CD4-positive, alpha-beta T cell (primary cell): ENCODE results near the gene IL17B. TPM values are rescaled to one million over a fixed set of nuclear protein-coding genes. Genes with fewer than 3 reads are reported as not detected.

Experiments used
- ATAC-seq: fragments of 200-7000 bp; cut with Tn5 transposase; one replicate; pipeline ENCODE4 v1.10.0; 2022; ENCODE audit warnings: mild to moderate bottlenecking; ENCODE audit not compliant: poor library complexity
- CTCF ChIA-PET: fragments of 350-600 bp; sonication (Branson Sonifier 250); formaldehyde crosslinking; loops from one replicate; lab custom pipeline; 2021; ENCODE audit warnings: antibody characterized with exemption, inconsistent platforms; lab: Charles Lee
- POLR2A ChIA-PET: fragments of 350-600 bp; sonication (Branson Sonifier 250); formaldehyde crosslinking; loops from one replicate; lab custom pipeline; 2021; ENCODE audit warnings: antibody characterized with exemption, inconsistent platforms; lab: Charles Lee
- DNase-seq, 14 experiments: peaks; one replicate each; pipeline ENCODE4 v3.0.0-alpha.2; 2013 to 2020; ENCODE audit warnings: mixed read lengths in 2 of 14
- H3K27ac ChIP-seq, 2 donors: one replicate each; pipeline versions ENCODE4 v1.5.1 to v1.7.0; 2013; ENCODE audit warnings: low read length in 2 of 2, low read depth in 1 of 2, mild to moderate bottlenecking in 1 of 2
- H3K27me3 ChIP-seq, 2 experiments: 1 replicate in 1 of 2; 2 replicates in 1 of 2; pipeline versions ENCODE4 v1.6.1 to v1.7.0; 2013; ENCODE audit warnings: low read length in 2 of 2, control low read depth in 1 of 2, mild to moderate bottlenecking in 1 of 2, moderate library complexity in 1 of 2; ENCODE audit not compliant: insufficient read depth in 2 of 2, control insufficient read depth in 1 of 2
- H3K36me3 ChIP-seq: one replicate; pipeline ENCODE4 v1.6.1; 2013; ENCODE audit warnings: low read length, control low read depth; ENCODE audit not compliant: insufficient read depth
- H3K4me1 ChIP-seq: one replicate; pipeline ENCODE4 v1.6.1; 2013; ENCODE audit warnings: low read length, control low read depth; ENCODE audit not compliant: insufficient read depth
- H3K4me3 ChIP-seq: one replicate; pipeline ENCODE4 v1.5.1; 2013; ENCODE audit warnings: mild to moderate bottlenecking, low read length, moderate library complexity
- H3K9me3 ChIP-seq, 2 experiments: 1 replicate in 1 of 2; 2 replicates in 1 of 2; pipeline versions ENCODE4 v1.6.1 to v1.7.0; 2013; ENCODE audit warnings: low read length in 2 of 2, mild to moderate bottlenecking in 2 of 2, control low read depth in 1 of 2, moderate library complexity in 1 of 2; ENCODE audit not compliant: control insufficient read depth in 1 of 2, insufficient read depth in 1 of 2
- H3K27ac Mint-ChIP-seq: one replicate; pipeline ENCODE4 v1.8.0; 2020; ENCODE audit warnings: mixed read lengths
- H3K27me3 Mint-ChIP-seq: one replicate; pipeline ENCODE4 v1.8.0; 2021; ENCODE audit warnings: mixed read lengths
- H3K36me3 Mint-ChIP-seq: one replicate; pipeline ENCODE4 v1.8.0; 2021; ENCODE audit warnings: low read depth, mixed read lengths
- H3K4me1 Mint-ChIP-seq: one replicate; pipeline ENCODE4 v1.8.0; 2021; ENCODE audit warnings: low read depth, mixed read lengths
- H3K4me3 Mint-ChIP-seq: one replicate; pipeline ENCODE4 v1.8.0; 2020; ENCODE audit warnings: mild to moderate bottlenecking, mixed read lengths
- H3K9me3 Mint-ChIP-seq: one replicate; pipeline ENCODE4 v1.8.0; 2020; ENCODE audit warnings: mixed read lengths
- intact Hi-C, 2 experiments: fragments of 100-400 bp; cut with DNase I in 1 of 2; cut with micrococcal nuclease in 1 of 2; formaldehyde crosslinking; loops; one replicate each; pipeline versions ENCODE4 v1.15.1 to v1.9.0; 2023 to 2025; cut with DNase I, micrococcal nuclease
- total RNA-seq, 174 experiments: library from RNA in 2 of 174; stranded (reverse) in 2 of 174; gene quantifications; one replicate each; pipeline ENCODE4 v1.2.3 and lab custom pipeline; 2021 to 2026
- TF ChIP-seq, protein P1 (sequence below): fragments of 200-600 bp; IDR thresholded peaks from one replicate; pipeline ENCODE4 v1.8.0; 2022; ENCODE audit warnings: antibody characterized with exemption, mild to moderate bottlenecking

The IL17B gene
- total RNA-seq, 2 experiments from 2014 or later: not detected

DNA sequence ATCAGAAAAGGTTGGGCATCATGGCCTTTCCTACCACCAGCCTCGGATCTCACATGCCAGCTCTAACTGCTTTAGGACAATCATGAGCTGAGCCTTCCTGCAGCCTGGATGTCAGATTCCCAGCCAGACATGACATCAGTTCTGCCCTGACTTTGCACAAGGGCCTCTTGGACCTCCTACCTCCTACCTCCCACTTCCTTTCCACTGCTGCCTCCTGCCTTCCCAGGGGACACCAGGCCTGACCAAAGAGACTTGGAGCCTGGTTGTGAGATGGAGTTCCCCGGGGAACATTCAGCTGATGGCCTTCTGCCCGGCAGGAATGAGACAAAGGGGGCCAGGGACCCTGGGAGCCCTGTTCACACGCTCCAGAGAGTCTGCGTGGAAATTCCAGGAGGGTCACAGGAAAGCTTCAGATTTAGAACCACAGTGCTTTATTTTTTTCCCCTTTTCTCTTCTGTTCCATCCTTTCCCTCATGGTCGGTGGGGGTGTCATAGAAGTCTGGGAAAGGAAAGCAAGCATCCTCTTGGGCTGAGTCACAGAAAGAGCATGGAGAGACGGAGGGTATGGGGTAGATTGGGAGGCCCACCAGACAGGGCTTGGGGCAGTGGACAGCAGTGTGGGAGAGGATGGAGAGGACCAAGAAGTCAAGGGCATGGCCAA, 35.4 kb upstream of the IL17B start:
- no peak overlapping the region for H3K27ac Mint-ChIP-seq
- no peak overlapping the region for H3K27ac ChIP-seq
- no peak for ATAC-seq
- H3K4me3 ChIP-seq: no peak overlapping the region
- H3K27me3 Mint-ChIP-seq: no peaks in the 10 kb centered on the region
- no peaks in the 10 kb centered on the region for H3K36me3 Mint-ChIP-seq
- no peaks in the 10 kb centered on the region for H3K4me1 Mint-ChIP-seq
- TF ChIP-seq, protein P1, sequence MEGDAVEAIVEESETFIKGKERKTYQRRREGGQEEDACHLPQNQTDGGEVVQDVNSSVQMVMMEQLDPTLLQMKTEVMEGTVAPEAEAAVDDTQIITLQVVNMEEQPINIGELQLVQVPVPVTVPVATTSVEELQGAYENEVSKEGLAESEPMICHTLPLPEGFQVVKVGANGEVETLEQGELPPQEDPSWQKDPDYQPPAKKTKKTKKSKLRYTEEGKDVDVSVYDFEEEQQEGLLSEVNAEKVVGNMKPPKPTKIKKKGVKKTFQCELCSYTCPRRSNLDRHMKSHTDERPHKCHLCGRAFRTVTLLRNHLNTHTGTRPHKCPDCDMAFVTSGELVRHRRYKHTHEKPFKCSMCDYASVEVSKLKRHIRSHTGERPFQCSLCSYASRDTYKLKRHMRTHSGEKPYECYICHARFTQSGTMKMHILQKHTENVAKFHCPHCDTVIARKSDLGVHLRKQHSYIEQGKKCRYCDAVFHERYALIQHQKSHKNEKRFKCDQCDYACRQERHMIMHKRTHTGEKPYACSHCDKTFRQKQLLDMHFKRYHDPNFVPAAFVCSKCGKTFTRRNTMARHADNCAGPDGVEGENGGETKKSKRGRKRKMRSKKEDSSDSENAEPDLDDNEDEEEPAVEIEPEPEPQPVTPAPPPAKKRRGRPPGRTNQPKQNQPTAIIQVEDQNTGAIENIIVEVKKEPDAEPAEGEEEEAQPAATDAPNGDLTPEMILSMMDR: no peak
- H3K4me3 Mint-ChIP-seq: no peak overlapping the region
- H3K4me1 ChIP-seq: no peaks in the 10 kb centered on the region
- H3K27me3 ChIP-seq: no peaks in the 10 kb centered on the region
- no peak for DNase-seq
- intact Hi-C loops: no loop called here
- CTCF ChIA-PET: no interaction called here
- no peaks in the 10 kb centered on the region for H3K9me3 ChIP-seq
- no peaks in the 10 kb centered on the region for H3K36me3 ChIP-seq
- H3K9me3 Mint-ChIP-seq: no peaks in the 10 kb centered on the region
- POLR2A ChIA-PET: no interaction called here

DNA sequence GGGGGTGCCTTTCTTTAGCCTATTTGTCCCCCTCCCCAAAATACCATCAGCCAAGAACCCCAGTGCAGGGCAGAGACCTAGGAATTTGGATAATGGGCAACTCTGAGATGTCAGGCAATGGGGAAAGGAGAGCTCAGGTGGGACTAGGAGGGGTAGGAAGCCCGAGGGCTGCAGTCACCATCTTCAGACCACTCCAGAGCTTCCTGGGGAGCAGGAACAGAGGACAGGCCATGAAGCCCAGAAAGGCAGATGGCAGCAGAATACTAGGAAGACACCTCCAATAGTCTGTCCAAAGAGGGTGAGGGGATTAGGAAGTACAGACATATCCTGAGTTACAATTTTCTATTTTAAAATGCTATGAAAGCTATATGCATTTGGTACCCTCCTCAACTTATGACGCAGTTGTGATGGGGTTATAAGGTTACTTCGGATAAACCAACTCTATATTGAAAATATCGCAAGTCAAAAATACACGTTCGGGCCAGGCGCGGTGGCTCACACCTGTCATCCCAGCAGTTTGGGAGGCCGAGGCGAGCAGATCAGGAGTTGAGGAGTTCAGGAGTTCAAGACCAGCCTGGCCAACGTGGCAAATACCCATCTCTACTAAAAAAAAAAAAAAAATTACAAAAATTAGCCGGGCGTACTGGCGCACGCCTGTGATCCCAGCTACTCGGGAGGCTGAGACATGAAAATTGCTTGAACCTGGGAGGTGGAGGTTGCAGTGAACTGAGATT, 34.6 kb upstream of the IL17B start:
- ChIA-PET CTCF (no interaction called here), POLR2A (no interaction called here)
- TF ChIP-seq, protein P1: no peak

DNA sequence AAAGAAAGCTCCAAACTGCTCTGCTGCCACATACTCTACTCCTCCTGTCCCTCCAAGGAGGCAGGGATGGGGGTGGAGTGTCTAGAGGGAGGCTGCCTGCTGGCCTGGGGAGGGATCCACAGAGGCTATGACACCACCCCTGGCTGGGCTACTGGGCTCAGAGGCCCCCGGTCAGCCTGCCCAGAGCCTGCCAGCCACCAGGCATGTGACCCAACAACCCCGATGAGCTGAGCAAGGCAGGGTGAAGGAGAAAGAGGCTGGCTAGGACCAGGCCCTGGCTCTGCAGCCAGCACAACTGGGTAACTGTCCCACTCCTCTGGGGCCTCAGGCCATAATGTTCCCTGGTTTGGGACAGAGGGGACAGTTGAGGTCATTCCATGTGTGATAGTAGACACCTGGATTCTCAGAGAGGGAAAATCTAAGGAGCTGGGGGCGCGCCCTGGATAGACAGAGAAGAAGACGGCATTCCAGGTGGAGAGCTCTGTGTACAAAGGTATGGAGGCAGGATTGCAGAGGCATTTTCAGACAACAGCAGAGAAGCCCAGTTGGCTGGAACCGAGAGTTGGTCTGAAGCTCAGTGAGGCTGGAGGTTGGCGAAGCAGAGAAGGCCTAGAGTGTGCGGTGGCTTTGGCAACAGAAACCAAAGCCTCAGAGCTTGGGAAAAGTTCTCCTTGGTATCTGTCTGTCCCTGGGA, 33.8 kb upstream of the IL17B start:
- ATAC-seq: no peak
- no peak overlapping the region for H3K27ac Mint-ChIP-seq
- intact Hi-C loops: no loop called here
- no peak overlapping the region for H3K4me3 ChIP-seq
- no peak overlapping the region for H3K27ac ChIP-seq
- H3K27me3 Mint-ChIP-seq: no peaks in the 10 kb centered on the region
- no peaks in the 10 kb centered on the region for H3K36me3 Mint-ChIP-seq
- no peaks in the 10 kb centered on the region for H3K9me3 ChIP-seq
- no peaks in the 10 kb centered on the region for H3K4me1 Mint-ChIP-seq
- no peaks in the 10 kb centered on the region for H3K36me3 ChIP-seq
- no peaks in the 10 kb centered on the region for H3K4me1 ChIP-seq
- POLR2A ChIA-PET: no interaction called here
- H3K4me3 Mint-ChIP-seq: no peak overlapping the region
- TF ChIP-seq, protein P1: no peak
- H3K27me3 ChIP-seq: no peaks in the 10 kb centered on the region
- H3K9me3 Mint-ChIP-seq: no peaks in the 10 kb centered on the region
- DNase-seq: no peak
- CTCF ChIA-PET: no interaction called here

More for the DNA sequence above, 34.6 kb upstream of the IL17B start:
- Histone ChIP-seq H3K27ac (no peak overlapping the region), H3K4me3 (no peak overlapping the region), H3K9me3 (no peaks in the 10 kb centered on the region), H3K27me3 (no peaks in the 10 kb centered on the region), H3K36me3 (no peaks in the 10 kb centered on the region), H3K4me1 (no peaks in the 10 kb centered on the region)
- DNase-seq: no peak
- intact Hi-C loops: no loop called here
- H3K4me3 Mint-ChIP-seq: no peak overlapping the region
- H3K27ac Mint-ChIP-seq: no peak overlapping the region
- H3K36me3 Mint-ChIP-seq: no peaks in the 10 kb centered on the region
- ATAC-seq: no peak
- H3K27me3 Mint-ChIP-seq: no peaks in the 10 kb centered on the region
- no peaks in the 10 kb centered on the region for H3K4me1 Mint-ChIP-seq
- H3K9me3 Mint-ChIP-seq: no peaks in the 10 kb centered on the region
